ENCODE measurements around the gene MAPK9. TPM values are rescaled to one million over a fixed set of nuclear protein-coding genes. Genes with fewer than 3 reads are reported as not detected.

MAPK9 gene
- total RNA-seq, 1 donor from 2014 or later = 95.8 TPM

DNA sequence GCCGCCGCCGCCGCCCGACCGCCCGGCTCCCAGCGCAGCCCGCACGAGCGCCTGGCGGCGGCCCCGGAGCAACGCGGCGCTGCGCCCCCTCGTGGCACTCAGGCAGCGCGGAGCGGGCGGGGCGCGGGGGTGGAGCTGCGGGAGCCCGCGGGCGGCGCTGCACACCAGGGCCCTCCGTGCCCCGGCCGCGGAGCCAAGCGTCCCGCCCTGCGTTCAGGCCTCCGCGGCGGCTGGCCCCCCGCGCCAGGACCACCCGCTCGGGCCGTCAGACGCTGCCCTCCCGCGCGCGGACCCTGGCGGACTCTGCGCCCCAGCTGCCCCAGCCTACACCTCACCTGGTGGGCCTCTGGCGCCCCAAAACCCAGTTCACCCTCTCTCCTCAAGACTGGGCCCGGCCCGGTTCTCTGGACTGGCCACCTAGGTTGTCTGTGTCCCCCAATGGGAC lies 82.7 kb downstream of the MAPK9 start, which contains the start of gene RASGEF1C:
TSS of gene RASGEF1C (minus strand) at position 75 of the 445 bp plus-strand sequence. CDS start 71,159 bp downstream, outside the sequence.
- no peak for FAIRE-seq
- DNase-seq (ENCODE audit: low spot score in 2 of 2) = peak; percentile 88 to 91

DNA sequence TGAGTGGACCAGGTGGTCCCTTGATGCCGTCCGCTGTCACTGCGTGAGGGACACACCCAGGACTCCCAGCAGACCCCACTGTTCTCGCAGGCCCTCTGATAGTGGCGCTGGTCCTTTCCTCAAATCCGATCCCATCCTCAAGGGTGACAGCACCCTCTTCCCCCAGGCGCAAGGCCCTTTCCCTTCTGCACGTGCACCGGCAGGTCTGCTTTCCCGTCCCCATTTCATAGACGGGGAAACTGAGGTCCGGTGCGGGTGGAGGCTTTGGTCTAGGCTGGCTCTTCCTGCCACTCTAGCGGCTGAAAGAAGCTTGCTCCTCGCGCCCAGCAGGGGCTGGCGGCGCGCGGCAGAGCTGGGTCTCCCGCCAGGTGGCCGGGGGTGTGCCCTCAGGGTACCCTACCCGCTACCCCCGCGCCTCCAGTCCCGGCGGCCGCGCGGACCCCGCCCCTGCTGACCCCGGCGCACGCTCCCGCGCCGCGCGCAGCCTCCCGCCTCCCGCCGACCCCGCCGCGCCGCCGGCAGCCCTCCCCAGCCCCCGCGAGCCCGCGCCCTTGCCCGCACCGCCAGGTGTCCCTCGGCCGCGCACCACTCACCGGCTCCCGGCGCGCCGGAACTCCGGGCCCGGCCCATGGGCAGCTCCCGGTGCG lies 83.3 kb downstream of the MAPK9 start:
- FAIRE-seq (no peak), DNase-seq (ENCODE audit: low spot score in 2 of 2) (peak in 1 of 2 donors; percentile 39)

DNA sequence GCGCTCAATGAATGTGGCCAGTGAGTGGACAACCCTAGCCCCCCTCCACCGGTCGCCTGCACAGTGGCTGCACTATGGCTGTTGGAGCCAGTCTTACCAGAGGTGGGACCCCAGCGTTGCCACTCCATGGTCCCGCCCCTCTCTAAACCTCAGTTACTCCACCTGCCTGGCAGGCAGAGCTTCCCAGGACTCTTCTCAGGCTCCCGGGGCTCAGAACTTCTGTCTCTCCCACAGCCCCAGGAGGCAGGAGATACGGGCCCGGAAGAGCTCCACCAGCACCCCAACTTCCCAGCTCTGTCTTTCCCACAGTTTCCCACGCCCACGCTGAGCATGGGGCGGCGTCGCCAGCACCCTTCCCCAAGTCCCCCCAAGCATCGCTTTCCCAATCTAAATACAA lies 83.8 kb downstream of the MAPK9 start:
- no peak for DNase-seq (ENCODE audit: low spot score in 2 of 2)
- no peak for FAIRE-seq

DNA sequence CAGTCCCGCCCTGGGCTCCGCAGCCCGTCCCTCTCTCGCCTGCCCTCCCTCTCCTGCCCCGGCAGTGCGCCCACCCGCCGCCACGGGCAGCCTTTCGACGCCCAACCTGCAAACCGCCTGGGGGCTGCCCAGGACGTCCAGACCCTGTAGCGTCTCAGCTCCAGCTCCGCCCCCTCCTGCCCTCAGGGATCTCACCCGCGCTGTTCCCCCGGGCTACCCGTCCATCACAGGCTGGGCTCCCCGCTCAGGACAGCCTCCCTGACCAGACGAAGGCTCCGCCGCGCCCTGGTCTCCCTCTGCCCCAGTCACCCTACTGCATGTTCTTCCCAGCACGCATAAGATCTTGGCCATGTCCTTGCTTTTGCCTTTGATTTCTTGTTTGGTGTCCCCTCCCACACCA lies 84.3 kb downstream of the MAPK9 start:
- FAIRE-seq (no peak), DNase-seq (ENCODE audit: low spot score in 2 of 2) (no peak)

DNA sequence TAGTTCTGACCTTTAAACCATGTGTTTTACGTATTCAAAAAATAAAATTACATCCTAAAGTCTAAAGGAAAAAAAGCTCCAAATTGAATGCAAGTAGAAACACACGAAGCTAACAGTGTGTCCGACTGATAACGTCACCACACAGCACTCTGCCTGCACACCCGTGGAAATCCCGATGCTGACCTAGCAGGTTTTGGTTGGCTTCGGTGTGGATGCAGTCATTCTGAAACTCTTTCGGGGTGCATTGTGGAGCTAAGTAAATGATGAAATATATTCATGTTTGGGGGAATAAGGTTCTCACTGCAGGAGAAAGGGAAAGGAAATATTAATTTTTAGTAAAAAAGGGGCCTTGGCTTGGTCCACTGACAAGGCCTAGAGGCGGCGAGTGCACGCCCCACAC lies 84.9 kb downstream of the MAPK9 start:
- no peak for FAIRE-seq
- no peak for DNase-seq (ENCODE audit: low spot score in 2 of 2)

DNA sequence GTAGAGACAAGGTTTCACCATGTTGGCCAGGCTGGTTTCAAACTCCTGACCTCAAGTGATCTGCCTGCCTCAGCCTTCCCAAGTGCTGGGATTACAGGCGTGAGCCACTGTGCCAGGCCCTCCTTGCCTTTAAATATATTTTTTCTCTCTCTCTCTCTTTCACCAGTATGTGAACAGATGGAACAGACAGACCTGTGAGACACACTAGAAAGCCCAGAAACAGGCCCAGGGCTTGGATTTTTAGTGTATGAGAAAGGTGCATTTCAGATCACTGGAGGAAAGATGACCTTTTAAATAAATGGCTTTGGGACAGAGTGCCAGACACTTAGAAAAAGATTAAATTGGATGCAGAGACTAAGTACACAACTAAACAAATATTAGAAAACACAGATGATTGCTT lies 86.0 kb downstream of the MAPK9 start:
- DNase-seq (ENCODE audit: low spot score in 2 of 2) (no peak), FAIRE-seq (no peak)

DNA sequence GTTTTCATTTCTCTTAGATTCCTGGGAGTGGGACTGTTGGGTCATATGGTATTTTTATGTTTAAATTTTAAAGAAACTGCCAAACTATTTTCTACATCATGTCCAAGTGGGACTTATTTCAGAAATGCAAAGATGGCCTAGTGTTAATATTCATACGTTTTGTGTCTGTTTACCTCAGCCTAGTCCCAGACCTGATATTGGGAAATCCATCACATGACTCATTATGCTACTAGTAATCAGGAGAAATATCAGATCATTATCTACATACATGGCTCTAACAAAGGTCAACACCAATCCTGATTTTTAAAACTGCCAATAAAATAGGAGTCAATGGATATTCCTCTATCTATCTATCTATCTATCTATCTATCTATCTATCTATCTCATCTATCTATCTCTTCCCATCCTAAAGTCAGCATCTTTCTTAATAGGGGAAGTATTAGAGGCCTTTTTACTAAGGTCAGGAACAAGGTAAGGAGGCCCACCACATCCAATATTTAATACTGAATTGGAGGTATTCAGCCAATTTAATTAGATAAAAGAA lies 87.5 kb downstream of the MAPK9 start:
- DNase-seq (ENCODE audit: low spot score in 2 of 2) = no peak
- no peak for FAIRE-seq

DNA sequence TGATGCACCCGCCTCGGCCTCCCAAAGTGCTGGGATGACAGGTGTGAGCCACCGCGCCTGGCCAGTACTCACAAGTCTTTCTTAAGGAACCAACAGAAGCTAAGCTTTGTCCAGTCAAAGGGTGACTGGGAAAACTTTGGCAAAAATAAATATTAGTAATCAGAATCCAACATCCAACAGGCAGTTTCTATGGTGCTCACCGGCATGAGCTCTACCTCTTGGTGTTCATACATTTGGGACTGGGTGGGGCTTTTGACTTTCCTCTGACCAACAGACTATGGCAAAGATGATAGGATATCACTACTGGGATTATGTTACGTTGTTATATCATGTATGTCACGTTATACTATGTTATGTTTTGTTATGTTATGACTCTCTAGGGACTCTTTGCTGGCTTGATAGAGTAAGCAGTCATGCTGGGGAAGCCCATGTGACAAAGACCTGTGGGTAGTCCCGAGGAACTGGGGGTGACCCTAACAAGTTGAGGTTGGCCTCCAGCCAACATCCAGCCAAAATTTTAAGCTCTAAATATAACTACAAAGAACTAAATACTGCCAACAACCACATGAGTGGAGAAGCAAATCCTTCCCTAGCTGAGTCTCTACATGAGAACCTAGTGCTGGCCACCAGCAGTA lies 88.8 kb downstream of the MAPK9 start:
- DNase-seq (ENCODE audit: low spot score in 2 of 2) (no peak), FAIRE-seq (no peak)

DNA sequence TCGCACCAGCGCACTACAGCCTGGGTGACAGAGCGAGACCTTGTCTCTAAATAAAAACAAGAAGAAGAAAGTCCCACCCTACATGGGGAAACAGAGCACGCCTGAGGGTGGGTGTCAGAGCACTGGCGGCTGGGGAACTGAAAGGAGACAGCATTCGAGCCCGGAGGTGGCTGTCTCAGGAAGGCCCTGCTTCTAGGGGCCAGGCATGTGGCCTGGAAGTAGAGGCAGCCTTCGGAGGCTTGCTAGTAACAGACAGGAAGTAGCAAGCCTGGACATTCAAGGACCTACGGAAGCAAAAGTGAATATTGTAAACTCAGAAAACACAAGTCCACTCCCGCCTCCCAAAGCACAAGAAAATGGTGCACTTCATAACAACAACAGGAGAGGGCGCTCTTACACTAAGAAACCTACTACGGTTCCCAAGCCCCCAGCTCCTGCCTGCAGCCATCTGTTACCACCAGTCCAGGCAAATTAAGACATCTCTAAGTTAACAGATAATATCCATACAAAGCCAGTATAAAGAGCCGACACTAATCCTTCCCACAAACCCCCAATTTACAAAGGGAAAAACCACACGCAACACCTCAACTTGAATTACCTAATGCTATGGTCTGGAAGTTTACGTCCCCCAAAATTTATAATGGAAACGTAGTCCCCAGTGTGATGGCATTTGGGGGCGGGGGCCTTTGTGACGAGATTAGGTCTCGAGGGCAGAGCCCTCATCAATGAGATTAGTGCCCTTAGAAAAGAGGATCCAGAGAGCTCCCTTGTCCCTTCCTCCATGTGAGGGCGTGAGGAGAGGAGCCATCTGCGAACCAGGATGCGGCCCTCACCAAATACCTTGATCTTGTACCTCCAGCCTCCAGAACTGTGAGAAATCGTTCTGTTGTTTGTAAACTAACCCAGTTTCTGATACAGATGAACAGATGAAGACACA lies 90.6 kb downstream of the MAPK9 start:
- FAIRE-seq (no peak), DNase-seq (ENCODE audit: low spot score in 2 of 2) (no peak)

DNA sequence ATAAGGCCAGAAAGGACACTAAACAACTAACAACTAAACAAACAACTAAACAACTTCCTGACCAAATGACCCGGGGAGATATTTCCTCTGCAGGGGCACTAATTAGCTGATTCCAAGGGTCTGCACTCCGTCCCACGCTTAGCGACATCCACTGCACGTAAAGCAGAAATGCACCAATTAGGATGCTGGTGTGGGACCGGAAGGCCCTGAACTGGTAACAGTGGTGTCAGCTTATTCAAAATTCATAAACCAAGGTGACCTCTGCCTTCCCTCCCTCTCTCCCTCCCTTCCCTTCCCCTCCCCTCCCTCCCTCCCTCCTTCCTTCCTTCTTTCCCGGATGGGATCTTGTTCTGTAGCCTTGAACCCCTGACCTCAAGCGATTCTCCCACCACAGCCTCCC lies 92.5 kb downstream of the MAPK9 start:
- DNase-seq (ENCODE audit: low spot score in 2 of 2) = no peak
- FAIRE-seq = no peak

DNA sequence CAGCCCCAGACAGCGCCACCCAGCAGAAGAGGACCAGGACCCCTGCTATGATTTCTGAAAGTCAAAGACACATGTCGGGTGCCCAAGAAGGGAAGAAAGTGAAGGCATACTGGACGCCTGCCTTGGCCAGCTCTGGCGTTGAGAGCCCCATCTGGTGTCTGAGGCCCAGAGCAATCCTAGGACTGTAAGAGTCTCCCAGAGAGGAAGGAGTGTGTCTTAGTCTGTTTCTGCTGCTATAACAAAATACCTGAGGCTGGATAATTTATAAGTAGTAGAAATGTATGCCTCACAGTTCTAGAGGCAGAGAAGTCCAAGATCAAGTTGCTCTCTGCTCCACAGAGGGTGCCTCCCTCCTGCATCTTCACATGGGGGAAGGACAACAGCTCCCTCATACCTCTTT lies 93.7 kb downstream of the MAPK9 start:
- FAIRE-seq = no peak
- no peak for DNase-seq (ENCODE audit: low spot score in 2 of 2)

DNA sequence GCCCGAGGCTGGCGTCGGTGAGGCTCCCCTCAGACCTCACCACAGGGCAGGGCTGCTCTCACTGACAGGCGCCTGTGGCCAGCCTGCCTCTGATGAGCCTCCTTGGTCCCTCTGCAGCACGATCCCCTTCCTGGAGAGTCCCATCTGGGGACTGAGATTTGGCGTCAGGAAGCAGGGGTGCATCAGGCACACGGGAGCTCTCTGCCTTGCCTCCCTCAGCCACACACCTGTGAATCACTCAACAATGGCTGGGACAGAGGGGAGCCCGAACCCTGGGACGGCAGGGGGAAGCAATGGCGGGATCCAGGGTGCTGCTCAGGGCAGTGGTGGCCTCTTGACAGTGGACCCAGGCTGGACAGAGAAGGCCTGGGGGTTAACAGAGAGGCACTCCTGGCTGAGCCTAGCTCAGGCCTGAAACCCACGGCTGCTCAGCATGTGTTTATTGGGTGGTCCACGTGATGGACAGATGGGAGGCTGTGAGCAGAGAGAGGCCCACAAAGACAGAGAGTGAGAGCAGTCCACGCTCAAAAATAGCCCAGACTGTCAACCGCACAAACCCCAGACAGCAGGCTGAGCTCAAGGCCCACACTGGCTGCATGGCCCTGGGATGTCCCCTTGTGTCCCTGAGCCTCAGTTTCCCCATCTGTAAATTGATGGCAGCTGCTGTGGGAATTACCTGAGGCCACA lies 94.7 kb downstream of the MAPK9 start:
- FAIRE-seq (no peak), DNase-seq (ENCODE audit: low spot score in 2 of 2) (no peak)

DNA sequence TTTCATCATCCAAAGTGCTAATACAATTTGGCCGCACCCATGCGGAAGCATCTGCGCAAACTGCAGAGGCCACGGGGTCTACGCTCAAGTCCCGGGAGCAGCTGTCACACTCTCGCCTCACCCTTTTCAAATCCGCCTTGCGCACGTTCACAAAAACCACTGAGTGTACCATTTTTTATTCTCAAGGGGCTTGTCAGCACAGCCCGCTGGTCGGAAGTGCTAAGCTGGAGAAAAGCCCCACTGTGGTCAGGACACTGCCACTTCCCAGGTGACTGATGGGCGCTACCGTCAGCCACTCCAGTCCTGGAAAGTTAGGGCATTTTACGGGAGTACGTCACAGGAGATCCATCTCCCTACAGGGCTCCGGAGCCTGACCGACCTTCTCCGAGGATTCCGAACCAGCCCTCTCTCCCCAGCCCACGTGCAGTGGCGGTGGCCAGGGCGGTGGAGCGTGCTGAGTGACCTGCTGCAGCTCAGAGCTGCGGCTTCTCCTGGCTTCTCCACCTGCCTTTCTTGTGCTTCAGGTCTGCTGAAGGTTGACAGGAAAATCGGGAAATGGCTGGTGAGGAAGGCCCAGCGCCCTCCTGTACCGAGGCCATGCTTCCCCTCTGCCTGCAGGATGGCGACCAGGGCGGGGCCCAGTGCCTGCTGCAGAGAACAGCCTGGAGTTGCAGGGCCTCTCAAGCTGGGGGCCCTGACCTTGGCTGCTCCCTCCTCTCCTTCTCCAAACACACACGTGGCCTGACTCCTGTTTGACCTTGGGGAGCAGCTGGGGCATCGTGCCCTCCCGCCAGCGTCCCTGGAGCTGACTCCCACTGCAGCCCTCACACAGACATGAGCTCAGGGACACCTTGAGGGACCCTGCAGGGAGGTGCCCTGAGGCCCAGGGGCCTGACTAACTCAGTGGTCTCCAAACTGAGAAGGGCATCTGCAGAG lies 97.2 kb downstream of the MAPK9 start:
- DNase-seq (ENCODE audit: low spot score in 2 of 2) (no peak), FAIRE-seq (no peak)

DNA sequence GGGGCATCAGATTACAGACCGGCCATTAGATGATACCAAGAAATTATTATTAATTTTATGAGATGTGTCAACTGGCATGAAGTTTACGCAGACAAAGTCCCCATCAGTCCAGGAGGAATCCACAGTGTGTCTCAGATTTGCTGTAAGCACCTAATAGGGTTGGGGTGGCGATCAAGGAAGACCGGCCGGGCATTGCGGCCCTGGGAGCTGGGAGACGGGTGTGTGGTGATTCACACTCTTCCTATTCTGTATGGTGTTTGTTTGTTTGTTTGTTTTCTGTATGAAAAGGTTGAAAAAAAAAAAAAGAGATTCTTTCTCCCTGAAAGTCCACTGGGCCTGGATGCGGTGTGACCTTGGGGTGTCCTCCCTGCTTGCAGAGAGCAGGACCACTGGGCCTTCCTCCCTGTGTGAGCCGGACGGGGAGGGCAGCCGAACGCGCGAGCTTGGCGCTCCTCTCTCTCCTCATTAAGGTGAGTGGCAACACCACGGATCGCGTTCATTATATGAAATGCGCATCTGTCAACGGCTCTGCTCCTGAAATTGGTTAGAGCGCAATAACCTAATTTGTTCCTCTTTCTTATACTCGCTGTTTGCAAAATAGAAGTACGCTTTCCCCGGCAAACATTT lies 98.0 kb downstream of the MAPK9 start:
- no peak for DNase-seq (ENCODE audit: low spot score in 2 of 2)
- FAIRE-seq = no peak

DNA sequence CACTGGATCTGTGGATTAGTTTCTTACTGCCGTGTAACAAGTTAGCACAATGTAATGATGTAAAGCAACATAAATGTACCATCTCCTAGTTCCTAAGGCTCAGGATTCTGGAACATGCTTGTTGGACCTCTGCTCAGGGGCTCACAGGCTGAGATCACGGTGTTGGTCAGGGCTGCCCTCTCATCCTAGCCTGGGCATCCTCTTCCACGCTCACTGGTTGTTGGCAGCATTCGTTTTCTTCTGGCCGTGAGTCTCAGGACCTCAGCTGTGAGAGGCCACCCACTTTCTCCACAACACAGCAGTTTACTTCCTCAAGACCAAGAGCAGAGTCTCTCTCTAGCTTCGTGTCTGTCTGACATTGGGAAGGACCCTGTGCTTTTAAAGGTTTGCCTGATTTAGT lies 100.2 kb downstream of the MAPK9 start:
- FAIRE-seq (no peak), DNase-seq (ENCODE audit: low spot score in 2 of 2) (no peak)

DNA sequence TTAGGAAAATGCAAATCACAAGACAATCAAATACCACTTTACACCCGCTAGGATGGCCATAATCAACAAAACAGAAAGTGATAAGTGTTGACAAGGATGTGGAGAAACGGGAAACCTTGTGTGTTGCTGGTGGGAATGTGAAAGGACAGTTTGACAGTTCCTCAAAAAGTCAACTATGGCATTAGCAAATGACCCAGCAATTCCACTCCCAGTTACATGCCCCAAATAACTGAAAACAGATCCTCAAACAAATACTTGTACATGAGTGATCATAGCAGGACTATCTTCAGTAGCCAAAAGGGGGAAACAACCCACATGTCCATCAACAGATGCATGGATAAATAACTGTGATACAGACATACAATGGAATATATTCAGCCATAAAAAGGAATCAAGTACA lies 104.1 kb downstream of the MAPK9 start:
- DNase-seq (ENCODE audit: low spot score in 2 of 2) (no peak), FAIRE-seq (no peak)

All from frontal cortex (tissue), 4 donors.